H1 (cell line): ENCODE data around the gene SPCS3. TPM values are rescaled to one million over a fixed set of nuclear protein-coding genes. Genes with fewer than 3 reads are reported as not detected.

Source experiments
- CTCF ChIA-PET: fragments of 300-600 bp; sonication (Branson Sonifier 250); formaldehyde crosslinking; loops from one replicate; lab custom pipeline; 2021; ENCODE audit not compliant: partially characterized antibody; lab: Charles Lee
- POLR2A ChIA-PET: fragments of 300-600 bp; sonication (Branson Sonifier 250); formaldehyde crosslinking; loops from one replicate; lab custom pipeline; 2021; ENCODE audit warnings: inconsistent platforms; ENCODE audit not compliant: partially characterized antibody; lab: Charles Lee
- DNase-seq, 2 experiments: peaks; one replicate each; pipeline versions ENCODE4 v3.0.0 to v3.0.0-alpha.2; 2010 to 2022; ENCODE audit warnings: low spot score in 2 of 2, low read depth in 1 of 2, mixed read lengths in 1 of 2
- FAIRE-seq: peaks from 2 replicates; lab custom pipeline; 2011; peaks lifted over from hg19 to GRCh38; lab: Jason Lieb, UNC
- H2AFZ ChIP-seq: 2 replicates; pipeline ENCODE4 v1.8.1; 2012; ENCODE audit warnings: low read length, inconsistent platforms
- H2AK5ac ChIP-seq: 2 replicates; pipeline ENCODE4 v1.6.1; 2013; ENCODE audit warnings: low read depth, low read length
- H2BK120ac ChIP-seq: replicated peaks from 2 replicates; pipeline ENCODE3; 2013; ENCODE audit warnings: low read depth, low read length, inconsistent platforms
- H2BK12ac ChIP-seq: 2 replicates; pipeline ENCODE4 v1.6.1; 2013; ENCODE audit warnings: low read depth, low read length
- H2BK15ac ChIP-seq: 2 replicates; pipeline ENCODE4 v1.6.1; 2013; ENCODE audit warnings: low read length
- H2BK20ac ChIP-seq: 2 replicates; pipeline ENCODE4 v1.6.1; 2013; ENCODE audit warnings: low read length
- H2BK5ac ChIP-seq: 2 replicates; pipeline ENCODE4 v1.6.1; 2013; ENCODE audit warnings: low read depth, low read length
- H3K14ac ChIP-seq: 2 replicates; pipeline ENCODE4 v1.6.1; 2013; ENCODE audit warnings: inconsistent platforms; ENCODE audit not compliant: insufficient read length
- H3K18ac ChIP-seq: 2 replicates; pipeline ENCODE4 v1.6.1; 2013; ENCODE audit warnings: low read length; ENCODE audit errors: extremely low read depth
- H3K23ac ChIP-seq: 2 replicates; pipeline ENCODE4 v1.6.1; 2013; ENCODE audit warnings: inconsistent platforms; ENCODE audit not compliant: insufficient read length
- H3K23me2 ChIP-seq: 2 replicates; pipeline ENCODE4 v1.6.1; 2013; ENCODE audit warnings: low read depth, low read length
- H3K27ac ChIP-seq: 2 replicates; pipeline ENCODE4 v1.6.1; 2011; ENCODE audit warnings: low read depth, low read length, inconsistent platforms
- H3K27me3 ChIP-seq, 4 experiments: replicated peaks in 1 of 4; 1 replicate in 1 of 4; 2 replicates in 3 of 4; pipeline versions ENCODE4 v1.6.1 to v1.8.1; 2011 to 2013; ENCODE audit warnings: low read length in 3 of 4, mild to moderate bottlenecking in 3 of 4, inconsistent platforms in 2 of 4, mixed read lengths in 2 of 4, moderate library complexity in 1 of 4; ENCODE audit not compliant: control insufficient read depth in 3 of 4, insufficient read depth in 3 of 4; ENCODE audit errors: extremely low read depth in 1 of 4
- H3K36me3 ChIP-seq, 4 experiments: 2 replicates each; pipeline versions ENCODE4 v1.6.1 to v1.8.1; 2011 to 2013; ENCODE audit warnings: mild to moderate bottlenecking in 4 of 4, low read length in 3 of 4, moderate library complexity in 2 of 4, control low read depth in 1 of 4, inconsistent platforms in 1 of 4; ENCODE audit not compliant: insufficient read depth in 4 of 4, control insufficient read depth in 2 of 4
- H3K4ac ChIP-seq: replicated peaks from 2 replicates; pipeline ENCODE3; 2013; ENCODE audit warnings: low read length, low read depth, mixed read lengths, inconsistent platforms; ENCODE audit not compliant: insufficient read length
- H3K4me1 ChIP-seq, 4 experiments: replicated peaks in 1 of 4; 1 replicate in 1 of 4; 2 replicates in 3 of 4; pipeline versions ENCODE4 v1.6.1 to v1.8.1; 2011 to 2013; ENCODE audit warnings: low read length in 3 of 4, inconsistent platforms in 2 of 4, mixed read lengths in 1 of 4; ENCODE audit not compliant: insufficient read depth in 4 of 4, control insufficient read depth in 3 of 4
- H3K4me2 ChIP-seq, 2 experiments: 2 replicates each; pipeline versions ENCODE4 v1.6.1 to v1.8.1; 2011 to 2013; ENCODE audit warnings: low read depth in 2 of 2, low read length in 2 of 2, control low read depth in 1 of 2, inconsistent platforms in 1 of 2, mild to moderate bottlenecking in 1 of 2; ENCODE audit not compliant: insufficient read depth in 1 of 2
- H3K4me3 ChIP-seq, 4 experiments: fragments of 200-600, 300-600 bp in 1 of 4; sonication (generic), shearing (Covaris generic), sonication (Bioruptor Twin) in 1 of 4; 2 replicates each; pipeline versions ENCODE4 v1.5.1 to v1.8.1; 2011 to 2016; ENCODE audit warnings: low read length in 4 of 4, low read depth in 3 of 4, control low read depth in 2 of 4, inconsistent platforms in 2 of 4, mild to moderate bottlenecking in 2 of 4, mixed read lengths in 1 of 4, moderate library complexity in 1 of 4; ENCODE audit not compliant: insufficient read depth in 2 of 4; ENCODE audit errors: extremely low read depth in 1 of 4
- H3K56ac ChIP-seq: replicated peaks from 2 replicates; pipeline ENCODE3; 2013; ENCODE audit warnings: low read depth, mild to moderate bottlenecking, mixed read lengths, low read length, inconsistent platforms; ENCODE audit not compliant: insufficient read length
- H3K79me1 ChIP-seq: 2 replicates; pipeline ENCODE4 v1.6.1; 2013; ENCODE audit warnings: low read depth, low read length, control low read depth
- H3K79me2 ChIP-seq, 2 experiments: 2 replicates each; pipeline versions ENCODE4 v1.6.1 to v1.8.1; 2012 to 2013; ENCODE audit warnings: low read length in 2 of 2, mild to moderate bottlenecking in 2 of 2, inconsistent platforms in 1 of 2; ENCODE audit not compliant: insufficient read depth in 2 of 2, control insufficient read depth in 1 of 2
- H3K9ac ChIP-seq, 4 experiments: replicated peaks in 1 of 4; 1 replicate in 1 of 4; 2 replicates in 3 of 4; pipeline versions ENCODE4 v1.6.1 to v1.8.1; 2011 to 2013; ENCODE audit warnings: low read depth in 3 of 4, low read length in 3 of 4, control low read depth in 2 of 4, mild to moderate bottlenecking in 2 of 4, moderate library complexity in 2 of 4, inconsistent platforms in 1 of 4; ENCODE audit errors: extremely low read depth in 1 of 4
- H3K9me3 ChIP-seq, 2 experiments: 2 replicates each; pipeline versions ENCODE4 v1.6.1 to v1.8.1; 2012 to 2013; ENCODE audit warnings: mild to moderate bottlenecking in 2 of 2, moderate library complexity in 2 of 2, control low read depth in 1 of 2, inconsistent platforms in 1 of 2, low read depth in 1 of 2, low read length in 1 of 2, mixed read lengths in 1 of 2; ENCODE audit not compliant: insufficient read depth in 2 of 2
- H4K20me1 ChIP-seq, 2 experiments: replicated peaks in 1 of 2; 2 replicates each; pipeline versions ENCODE3 to v1.8.1; 2011 to 2013; ENCODE audit warnings: inconsistent platforms in 2 of 2, low read length in 2 of 2, mild to moderate bottlenecking in 1 of 2; ENCODE audit not compliant: insufficient read depth in 2 of 2, control insufficient read depth in 1 of 2
- H4K5ac ChIP-seq: 2 replicates; pipeline ENCODE4 v1.6.1; 2013; ENCODE audit warnings: low read length, low read depth, mixed read lengths, inconsistent platforms; ENCODE audit not compliant: insufficient read length
- H4K8ac ChIP-seq: 2 replicates; pipeline ENCODE4 v1.8.0; 2013; ENCODE audit warnings: mild to moderate bottlenecking, moderate library complexity, low read length, inconsistent platforms; ENCODE audit not compliant: insufficient read depth; ENCODE audit errors: extremely low read depth
- H4K91ac ChIP-seq: replicated peaks from 2 replicates; pipeline ENCODE3; 2013; ENCODE audit warnings: low read length, mixed read lengths, inconsistent platforms; ENCODE audit not compliant: insufficient read length
- BACH1 ChIP-seq: IDR thresholded peaks from 2 replicates; pipeline ENCODE4 v1.6.1; 2012; ENCODE audit warnings: low read length, improper control_type of control experiment
- EZH2 ChIP-seq: fragments of 200-600 bp; sonication (generic); IDR thresholded peaks from 2 replicates; pipeline ENCODE4 v1.7.1; 2012; ENCODE audit warnings: low read depth, mild to moderate bottlenecking, moderate library complexity, low read length, inconsistent platforms; ENCODE audit not compliant: severe bottlenecking
- PHF8 ChIP-seq: fragments of 200-600 bp; sonication (generic); conservative IDR thresholded peaks from 2 replicates; pipeline ENCODE4 v1.7.1; 2012; ENCODE audit warnings: low read depth, mild to moderate bottlenecking, inconsistent platforms, low read length, moderate library complexity
- TAF7 ChIP-seq: optimal IDR thresholded peaks from 2 replicates; pipeline ENCODE3; 2011; ENCODE audit warnings: low read depth, mild to moderate bottlenecking, inconsistent platforms, low read length, moderate library complexity, borderline replicate concordance
- WGBS, 2 experiments: shearing (Covaris generic) in 1 of 2; methylation state at CpG; one replicate each; pipeline versions ENCODE4 v1.1.6 to v1.1.7; 2013 to 2015; ENCODE audit warnings: low lambda C conversion rate in 2 of 2, mixed read lengths in 2 of 2, inconsistent platforms in 1 of 2, low coverage in 1 of 2, missing lambda C conversion rate in 1 of 2; ENCODE audit not compliant: insufficient replicate concordance in 2 of 2, insufficient coverage in 1 of 2, insufficient read length in 1 of 2; ENCODE audit errors: extremely low coverage in 1 of 2, missing lambda C conversion rate in 1 of 2; 5-methylcytosine and 5-hydroxymethylcytosine counted together
- polyA plus RNA-seq, 7 experiments: library from polyadenylated mRNA; depleted of rRNA in 3 of 7; stranded (reverse) in 5 of 7; unstranded in 2 of 7; fragments of >200 nt in 5 of 7; fragments of 200-250 nt in 2 of 7; gene quantifications; 1 replicate in 5 of 7; 2 replicates in 1 of 7; 4 replicates in 1 of 7; pipeline versions ENCODE4 v1.2.1 to v1.2.3, GENCODE V29; 2011 to 2013; ENCODE audit warnings: missing spikeins in 2 of 7, mixed read lengths in 2 of 7
- total RNA-seq: library from RNA; stranded (reverse); fragmentation: NEBNext Ultra II Directional; extraction: Animal tissue kit (Norgen Biotek cat#: 25700); gene quantifications from 2 replicates; pipeline ENCODE4 v1.2.1, GENCODE V29; 2021
- TF ChIP-seq, protein P1 (sequence below): IDR thresholded peaks from 2 replicates; pipeline ENCODE4 v1.6.1; 2012; ENCODE audit warnings: inconsistent platforms

The SPCS3 gene
- total and polyA plus RNA-seq, 2 of the 8 experiments (the other 6 are each of a cell fraction or from before 2014, with no cell fraction given), result 18.4 to 117 TPM

DNA sequence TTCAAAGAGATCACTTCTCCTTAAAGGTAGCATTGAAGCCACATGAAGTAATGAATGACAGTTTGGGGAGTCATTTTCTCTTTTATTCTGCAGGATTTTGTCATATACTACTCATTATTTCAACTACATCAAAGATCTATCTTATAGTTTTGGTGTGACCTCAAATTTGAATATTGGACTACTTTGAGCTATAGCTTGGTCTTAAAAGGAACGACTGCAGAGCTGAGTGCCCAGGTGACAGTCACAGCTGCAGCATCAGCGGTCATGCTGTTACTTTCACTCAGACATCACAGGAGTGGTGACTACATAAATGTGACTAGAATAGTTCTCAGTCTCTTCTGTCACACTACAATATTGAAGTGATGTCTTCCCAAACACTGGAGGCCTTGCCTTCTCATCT, 10.7 kb upstream of the SPCS3 start:
- H4K20me1 ChIP-seq, result no peaks in the 10 kb centered on the region
- no peak overlapping the region for H2BK20ac ChIP-seq
- H3K79me1 ChIP-seq, result no peaks in the 10 kb centered on the region
- no peak overlapping the region for H3K27ac ChIP-seq
- H3K56ac ChIP-seq, result no peak overlapping the region
- no peak overlapping the region for H2AK5ac ChIP-seq
- peak overlapping the region in 1 of 4 experiments; percentile 8; a peak in 1 of 7 replicates for H3K9ac ChIP-seq
- H3K23me2 ChIP-seq, result no peaks in the 10 kb centered on the region
- H3K14ac ChIP-seq, result no peak overlapping the region
- H3K23ac ChIP-seq, result no peak overlapping the region
- ChIA-PET CTCF (interaction anchor here (1.3 kb wide), 1 partner anchor 32 kb away, joined by 5 read pairs; no protein-coding TSS in a partner anchor), POLR2A (interaction anchor here (1.3 kb wide), 1 partner anchor 10 kb away, joined by 4 read pairs; no protein-coding TSS in a partner anchor)
- peaks cover 0 to 7% (median 3%) of the 10 kb centered on the region in 4 experiments; a peak in 3 of 7 replicates for H3K27me3 ChIP-seq
- H3K4me3 ChIP-seq, result no peak overlapping the region
- H2BK15ac ChIP-seq, result no peak overlapping the region
- no peak overlapping the region for H4K91ac ChIP-seq
- no peak for FAIRE-seq
- no peak overlapping the region for H4K8ac ChIP-seq
- H3K4me2 ChIP-seq, result no peak overlapping the region
- TF ChIP-seq EZH2, result no peak
- no peak for TF ChIP-seq PHF8
- no peak for TF ChIP-seq BACH1
- TF ChIP-seq TAF7, result no peak
- TF ChIP-seq, protein P1, sequence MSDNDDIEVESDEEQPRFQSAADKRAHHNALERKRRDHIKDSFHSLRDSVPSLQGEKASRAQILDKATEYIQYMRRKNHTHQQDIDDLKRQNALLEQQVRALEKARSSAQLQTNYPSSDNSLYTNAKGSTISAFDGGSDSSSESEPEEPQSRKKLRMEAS, result no peak
- H2BK120ac ChIP-seq, result no peak overlapping the region
- DNase-seq, result no peak
- no peaks in the 10 kb centered on the region for H3K79me2 ChIP-seq
- WGBS, 2 experiments, result 100% methylated on average over 2 of the region's 2 CpGs; no CpG with 5 or more reads in 1 of the 2 experiments
- no peaks in the 10 kb centered on the region; a peak in 1 of 8 replicates for H3K36me3 ChIP-seq
- H2BK5ac ChIP-seq, result no peak overlapping the region
- no peak overlapping the region for H3K18ac ChIP-seq
- no peak overlapping the region for H2BK12ac ChIP-seq
- no peak overlapping the region for H4K5ac ChIP-seq
- H2AFZ ChIP-seq, result no peak overlapping the region
- no peaks in the 10 kb centered on the region for H3K4me1 ChIP-seq
- H3K9me3 ChIP-seq, result no peaks in the 10 kb centered on the region
- H3K4ac ChIP-seq, result no peak overlapping the region
